ENCODE measurements around the gene GFI1B.

Gene GFI1B

DNA sequence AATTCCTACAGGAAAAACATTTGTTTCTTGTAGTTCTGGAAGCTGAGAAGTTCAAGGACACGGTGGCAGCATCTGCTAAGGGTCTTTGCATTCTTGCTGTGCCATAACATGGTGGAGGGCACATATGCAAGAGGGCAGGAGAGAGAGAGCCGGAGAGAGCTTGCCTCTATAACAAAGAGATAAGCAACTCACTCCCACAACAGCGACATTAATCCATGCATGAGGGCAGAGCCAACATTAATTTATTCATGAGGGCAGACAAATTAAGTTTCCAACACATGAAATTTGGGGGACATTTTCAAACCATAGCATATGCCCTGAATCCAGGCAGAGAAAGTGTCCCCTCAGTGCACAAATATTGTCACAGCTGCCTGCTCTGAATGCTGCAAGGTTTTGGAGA is 47.9 kb downstream of the GFI1B start:
- DNase-seq: no peak

DNA sequence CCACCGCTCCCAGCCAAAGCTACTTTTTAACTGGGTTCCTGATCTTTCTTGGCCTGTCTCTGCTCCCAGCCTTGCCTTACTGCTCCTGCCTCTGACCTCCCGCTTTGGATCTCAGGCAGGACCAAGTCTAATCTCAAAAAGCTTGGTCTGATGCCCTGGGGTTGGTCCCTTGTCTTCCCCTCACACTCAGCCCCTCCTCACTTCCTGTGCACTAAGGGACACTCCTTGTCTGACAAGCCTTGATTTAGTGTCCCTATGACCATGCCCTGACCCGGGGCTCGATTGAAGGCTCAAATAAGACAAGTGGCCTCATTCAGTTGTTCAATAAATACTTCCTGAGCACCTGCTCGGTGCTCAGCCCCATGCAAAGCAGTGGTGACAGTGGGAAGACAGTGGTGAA is 48.6 kb downstream of the GFI1B start:
- DNase-seq: no peak

DNA sequence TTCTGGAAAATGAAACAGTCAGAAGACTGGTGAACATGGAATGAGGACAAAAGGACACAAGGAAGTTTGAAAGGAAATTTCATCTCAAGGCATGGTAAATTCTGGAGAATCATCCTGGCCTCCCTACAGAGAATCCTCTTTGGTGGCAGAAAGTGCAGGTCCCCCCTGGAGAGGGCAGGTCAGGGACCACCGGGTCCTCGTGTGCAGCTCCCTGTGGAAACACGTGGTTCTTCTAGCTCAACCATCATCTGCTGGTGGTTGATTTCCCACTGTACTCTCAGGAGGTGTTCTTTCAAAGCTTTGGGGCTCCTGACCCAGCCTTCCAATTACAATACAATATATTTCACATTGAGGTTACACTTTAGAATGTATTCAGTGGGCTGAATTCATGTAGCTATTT is 49.7 kb downstream of the GFI1B start:
- DNase-seq: no peak

- no peak for DNase-seq
These were observed 51.5 kb downstream of the GFI1B start for GRCh38 chr9:133029994-133030316.

DNA sequence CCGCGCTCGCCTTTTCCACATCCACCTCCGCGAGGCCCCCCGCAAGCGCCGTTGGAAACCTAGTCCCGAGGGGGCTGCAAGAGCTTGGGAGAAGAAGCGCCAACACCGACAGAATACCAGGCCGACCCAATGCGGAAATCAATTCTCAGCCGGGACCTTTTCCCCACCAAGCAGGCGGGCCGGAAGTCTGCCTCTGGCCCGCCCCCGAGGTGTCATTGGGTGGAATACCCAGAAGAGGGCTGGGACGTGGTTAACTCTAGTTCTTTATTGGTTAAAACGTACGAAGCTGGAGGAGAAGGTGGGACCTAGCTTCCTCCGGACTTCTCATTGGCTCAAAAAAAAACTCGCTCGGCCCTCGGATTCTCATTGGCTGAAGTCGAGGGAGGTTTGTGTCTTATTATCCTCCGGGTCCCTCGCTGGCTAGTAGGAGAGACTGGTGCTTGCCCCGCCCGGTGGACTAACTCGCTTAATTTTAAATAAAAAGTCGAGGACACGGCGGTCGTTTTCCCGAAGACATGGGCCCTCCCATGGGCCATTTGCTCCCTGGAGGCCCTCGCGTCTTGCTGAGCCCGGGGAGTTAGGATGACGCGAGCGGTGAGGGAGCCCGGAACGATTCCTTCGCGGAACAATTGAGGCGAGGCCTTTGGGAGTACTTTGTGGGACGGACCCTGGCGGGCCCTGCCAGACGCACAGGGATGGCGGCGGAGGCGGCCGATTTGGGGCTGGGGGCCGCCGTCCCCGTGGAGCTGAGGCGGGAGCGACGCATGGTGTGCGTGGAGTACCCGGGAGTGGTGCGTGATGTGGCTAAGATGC is 52.0 kb downstream of the GFI1B start, which contains the start of gene GTF3C5:
Gene GTF3C5, plus strand, starts transcription at position 681 of the 813 bp plus-strand sequence. Its CDS starts 15 bp downstream, at position 696.
- peak; percentile 100 for DNase-seq

DNA sequence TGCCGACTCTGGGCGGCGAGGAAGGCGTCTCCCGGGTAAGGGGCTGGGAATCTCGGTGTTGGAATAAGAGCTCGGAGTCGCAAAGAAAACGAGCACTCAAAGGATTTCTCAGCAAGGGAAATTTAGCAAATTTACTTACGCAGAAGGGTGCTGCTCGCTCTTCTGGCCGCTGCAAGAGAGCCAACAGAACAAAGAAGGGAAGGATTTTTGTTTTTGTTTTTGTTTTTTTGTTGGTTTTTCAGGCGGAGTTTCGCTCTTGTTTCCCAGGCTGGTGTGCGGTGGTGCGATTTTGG is 52.6 kb downstream of the GFI1B start:
- no peak for DNase-seq

GRCh38 chr9:133031496-133031911 is 53.0 kb downstream of the GFI1B start:
- DNase-seq: peak; percentile 4

- DNase-seq: no peak
These were observed 53.7 kb downstream of the GFI1B start for GRCh38 chr9:133032171-133032570.

DNA sequence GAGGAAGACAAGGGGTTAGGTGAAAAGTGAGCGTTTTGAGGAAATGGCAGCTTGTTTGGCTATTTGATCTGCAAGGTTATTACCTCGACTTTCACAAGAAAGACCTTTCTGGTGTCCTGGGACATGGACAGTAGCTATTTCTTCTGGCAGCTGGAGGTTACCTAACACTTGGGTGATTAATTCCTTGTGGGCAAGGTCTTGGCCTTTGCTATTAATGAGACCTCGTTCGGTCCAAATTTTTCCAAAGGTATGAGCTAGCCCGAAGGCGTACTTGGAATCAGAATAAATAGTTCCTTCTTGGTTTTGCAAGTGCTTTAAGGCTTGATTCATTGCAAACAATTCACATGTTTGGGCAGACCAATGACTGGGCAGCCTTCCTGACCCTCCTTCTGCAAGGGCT is 57.2 kb downstream of the GFI1B start:
- DNase-seq: no peak

DNA sequence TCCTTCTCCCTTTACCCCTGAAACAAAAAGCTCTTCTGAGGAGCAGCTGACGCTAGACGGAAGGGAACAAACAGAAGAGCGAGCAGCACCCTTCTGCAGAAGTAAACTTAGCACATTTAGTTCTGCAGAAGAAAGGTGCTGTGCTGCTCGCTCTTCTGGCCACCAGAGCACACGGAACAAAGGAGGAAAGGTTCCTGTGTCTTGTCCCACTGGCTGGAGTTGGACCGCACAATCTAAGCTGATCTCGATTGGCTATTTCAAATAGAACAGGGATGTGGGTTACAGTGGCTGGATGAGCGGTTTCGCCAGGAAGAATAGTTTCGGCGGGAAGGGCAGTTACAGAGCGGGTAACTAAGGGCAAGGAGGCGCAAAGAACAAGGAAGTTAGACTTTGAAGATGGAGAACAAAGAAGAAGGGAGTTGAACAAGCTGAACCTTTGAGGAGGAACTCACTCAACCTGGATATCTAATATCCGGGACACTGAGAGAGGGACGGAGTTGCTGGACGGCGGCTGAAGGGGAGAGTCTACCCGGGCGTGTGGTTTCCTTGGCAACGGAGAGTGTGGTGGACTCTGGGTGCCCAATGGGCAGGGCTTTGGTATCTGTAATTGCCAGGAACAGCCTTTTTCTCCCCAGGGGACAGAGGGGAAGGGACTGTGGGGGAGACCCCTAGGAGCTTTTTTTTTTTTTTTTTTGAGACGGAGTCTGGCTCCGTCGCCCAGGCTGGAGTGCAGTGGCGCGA is 59.5 kb downstream of the GFI1B start:
- DNase-seq: no peak

- peak; percentile 53 for DNase-seq
These were observed 62.5 kb downstream of the GFI1B start for GRCh38 chr9:133040892-133041479.
